MCF 10A (cell line): ENCODE measurements around the gene FERD3L. TPM values are rescaled to one million over a fixed set of nuclear protein-coding genes. Genes with fewer than 3 reads are reported as not detected.

Experiments
- BruUV-seq: library from RNA; stranded (reverse); fragments of 400-500 nt; replicated peaks from 2 replicates; lab custom pipeline; 2021; lab: Mats Ljungman, UMichigan
- CTCF ChIA-PET: fragments of 300-600 bp; sonication (Branson Sonifier 250); formaldehyde crosslinking; extraction: SDS; loops from one replicate; lab custom pipeline; 2021; ENCODE audit warnings: antibody characterized with exemption, inconsistent platforms; lab: Yijun Ruan, JAX
- POLR2A ChIA-PET: fragments of 300-600, 350-650 bp; sonication (Branson Sonifier 250); formaldehyde crosslinking; extraction: SDS; loops from one replicate; lab custom pipeline; 2020; ENCODE audit warnings: antibody characterized with exemption, inconsistent platforms; lab: Yijun Ruan, JAX
- DNase-seq: peaks from one replicate; pipeline ENCODE4 v3.0.0-alpha.2; 2018; ENCODE audit not compliant: unreplicated experiment
- H3K27ac Mint-ChIP-seq: one replicate; pipeline ENCODE4 v1.8.0; 2022; ENCODE audit warnings: mild to moderate bottlenecking, low read depth, mixed read lengths; ENCODE audit not compliant: unreplicated experiment
- H3K27me3 Mint-ChIP-seq: one replicate; pipeline ENCODE4 v1.8.0; 2022; ENCODE audit warnings: mixed read lengths; ENCODE audit not compliant: insufficient read depth, unreplicated experiment
- H3K36me3 Mint-ChIP-seq: one replicate; pipeline ENCODE4 v1.8.0; 2022; ENCODE audit warnings: mild to moderate bottlenecking, moderate library complexity, mixed read lengths; ENCODE audit not compliant: insufficient read depth, unreplicated experiment
- H3K4me1 Mint-ChIP-seq: one replicate; pipeline ENCODE4 v1.8.0; 2022; ENCODE audit warnings: mixed read lengths; ENCODE audit not compliant: insufficient read depth, unreplicated experiment
- H3K4me3 Mint-ChIP-seq: one replicate; pipeline ENCODE4 v1.8.0; 2022; ENCODE audit warnings: mild to moderate bottlenecking, moderate library complexity, mixed read lengths; ENCODE audit not compliant: unreplicated experiment
- H3K9me3 Mint-ChIP-seq: one replicate; pipeline ENCODE4 v1.8.0; 2022; ENCODE audit warnings: mixed read lengths; ENCODE audit not compliant: unreplicated experiment
- CTCF ChIP-seq: fragments of 200-600 bp; IDR thresholded peaks from one replicate; pipeline ENCODE4 v1.8.0; 2022; ENCODE audit warnings: antibody characterized with exemption, mild to moderate bottlenecking; ENCODE audit not compliant: unreplicated experiment
- intact Hi-C: fragments of 100-400 bp; cut with micrococcal nuclease; formaldehyde crosslinking; loops from 2 replicates; pipeline ENCODE4 v1.14.1; 2022
- total RNA-seq: library from RNA; stranded (reverse); gene quantifications from 2 replicates; pipeline ENCODE4 v1.2.3, GENCODE V29; 2022

The FERD3L gene
- total RNA-seq, 1 experiment from 2014 or later = not detected

- BruUV-seq = no TSS peak
- Mint-ChIP-seq H3K4me3 (no peak overlapping the region), H3K4me1 (peaks cover 6% of the 10 kb centered on the region), H3K36me3 (no peaks in the 10 kb centered on the region), H3K27ac (no peak overlapping the region), H3K27me3 (no peaks in the 10 kb centered on the region), H3K9me3 (no peaks in the 10 kb centered on the region)
- CTCF ChIA-PET = interaction anchor here (0.6 to 1.9 kb wide), 12 partner anchors 38 to 529 kb away, joined by 3 to 9 read pairs (median 4); no protein-coding TSS in a partner anchor
- intact Hi-C loops = loop anchor here (10.0 kb wide), 1 partner anchor 365 kb away; no protein-coding TSS in a partner anchor
- POLR2A ChIA-PET = interaction anchor here (0.7 to 1.4 kb wide), 2 partner anchors 501 to 1291 kb away, joined by 3 read pairs; no protein-coding TSS in a partner anchor
- no peak for DNase-seq
- no peak for TF ChIP-seq CTCF
Measured at GRCh38 chr7:19119372-19119771, 25.8 kb downstream of the FERD3L start.

GRCh38 chr7:19118636-19119371 lies 26.4 kb downstream of the FERD3L start:
- no peak overlapping the region for H3K27ac Mint-ChIP-seq
- CTCF ChIA-PET = interaction anchor here (0.5 to 1.9 kb wide), 12 partner anchors 39 to 560 kb away, joined by 3 to 9 read pairs (median 3); no protein-coding TSS in a partner anchor
- intact Hi-C loops = loop anchor here (10.0 kb wide), 1 partner anchor 364 kb away; no protein-coding TSS in a partner anchor

GRCh38 chr7:19117870-19118608 lies 27.2 kb downstream of the FERD3L start:
- no TSS peak for BruUV-seq
- TF ChIP-seq CTCF = no peak
- H3K4me1 Mint-ChIP-seq = peaks cover 12% of the 10 kb centered on the region
- intact Hi-C loops = loop anchor here (1.0 to 10.0 kb wide), 5 partner anchors 251 to 765 kb away; no protein-coding TSS in a partner anchor
- no peak overlapping the region for H3K27ac Mint-ChIP-seq
- peaks cover 9% of the 10 kb centered on the region for H3K36me3 Mint-ChIP-seq
- peak overlapping the region; percentile 97 for H3K4me3 Mint-ChIP-seq
- ChIA-PET CTCF (interaction anchor here (0.5 to 1.3 kb wide), 7 partner anchors 124 to 561 kb away, joined by 3 to 5 read pairs (median 3); no protein-coding TSS in a partner anchor), POLR2A (interaction anchor here (0.7 to 4.6 kb wide), 6 partner anchors 40 to 526 kb away, joined by 3 to 49 read pairs (median 6); no protein-coding TSS in a partner anchor)
- DNase-seq = peak; percentile 7
- no peaks in the 10 kb centered on the region for H3K27me3 Mint-ChIP-seq
- H3K9me3 Mint-ChIP-seq = no peaks in the 10 kb centered on the region

More at GRCh38 chr7:19118636-19119371, 26.4 kb downstream of the FERD3L start:
- no peak overlapping the region for H3K4me3 Mint-ChIP-seq
- H3K36me3 Mint-ChIP-seq = peaks cover 5% of the 10 kb centered on the region
- no peak for DNase-seq
- H3K27me3 Mint-ChIP-seq = no peaks in the 10 kb centered on the region
- POLR2A ChIA-PET = interaction anchor here (1.4 kb wide), 1 partner anchor 502 kb away, joined by 3 read pairs; no protein-coding TSS in a partner anchor
- H3K4me1 Mint-ChIP-seq = peaks cover 10% of the 10 kb centered on the region
- no peak for TF ChIP-seq CTCF
- BruUV-seq = no TSS peak
- no peaks in the 10 kb centered on the region for H3K9me3 Mint-ChIP-seq
